SU-DHL-6 (cell line): ENCODE data around the gene SOX5.

Experiments
- CTCF ChIP-seq: fragments of 200-600 bp; sonication (generic); IDR thresholded peaks from one replicate; pipeline ENCODE4 v1.5.1; 2017; ENCODE audit warnings: antibody characterized with exemption, mild to moderate bottlenecking, low read length, moderate library complexity; ENCODE audit not compliant: insufficient read depth, poor library complexity, severe bottlenecking
- EZH2phosphoT487 ChIP-seq: fragments of 200-600 bp; sonication (generic), shearing (Covaris generic); conservative IDR thresholded peaks from 2 replicates; pipeline ENCODE4 v1.6.1; 2018; ENCODE audit warnings: mild to moderate bottlenecking, antibody characterized with exemption, low read length, moderate library complexity, mixed read lengths

DNA sequence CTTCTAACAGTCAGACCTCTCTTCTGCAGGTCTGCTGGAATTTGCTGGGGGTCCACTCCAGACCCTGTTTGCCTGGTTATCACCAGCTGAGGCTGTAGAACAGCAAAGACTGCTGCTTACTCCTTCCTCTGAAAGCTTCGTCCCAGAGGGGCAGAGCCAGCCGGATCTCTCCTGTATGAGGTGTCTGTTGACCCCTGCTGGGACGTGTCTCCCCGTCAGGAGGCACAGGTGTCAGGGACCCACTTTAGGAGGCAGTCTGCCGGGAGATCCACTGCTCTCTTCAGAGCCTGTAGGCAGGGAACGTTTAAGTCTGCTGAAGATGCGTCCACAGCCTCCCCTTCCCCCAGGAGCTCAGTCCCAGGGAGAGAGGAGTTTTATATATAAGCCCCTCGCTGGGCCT is 125.1 kb downstream of the SOX5 start:
- TF ChIP-seq CTCF (no peak), EZH2phosphoT487 (no peak)
